Keratinocyte (primary cell): ENCODE measurements around the gene CCN2.

ENCODE experiments used
- CTCF ChIP-seq, 3 experiments: IDR thresholded peaks in 1 of 3; conservative IDR thresholded peaks in 1 of 3; optimal IDR thresholded peaks in 1 of 3; 2 replicates in 2 of 3; 3 replicates in 1 of 3; pipeline versions ENCODE3 to v1.5.1; 2011; ENCODE audit warnings: low read length in 3 of 3, mild to moderate bottlenecking in 3 of 3, moderate library complexity in 2 of 3, control low read depth in 1 of 3, inconsistent platforms in 1 of 3; ENCODE audit not compliant: insufficient read depth in 2 of 3; ENCODE audit errors: extremely low read depth in 1 of 3
- EZH2 ChIP-seq: IDR thresholded peaks from one replicate; pipeline ENCODE4 v1.6.1; 2012; ENCODE audit warnings: inconsistent platforms, mild to moderate bottlenecking, low read length, moderate library complexity

- no peak for TF ChIP-seq CTCF (optimal IDR thresholded peaks at IDR 0.05 in 1 of 3, IDR thresholded peaks at IDR 0.05 in 1 of 3, conservative IDR thresholded peaks at IDR 0.05 in 1 of 3; ENCODE audit: extremely low read depth in 1 of 3, insufficient read depth in 2 of 3, low read length in 3 of 3)
- TF ChIP-seq EZH2 = no peak
These were observed 7.6 kb upstream of the CCN2 start for GRCh38 chr6:131958542-131959470.
